Uterus (tissue), 2 donors: ENCODE measurements around the gene GCNT2.

Experiments
- CTCF ChIP-seq, 4 experiments: fragments of 200-600 bp in 2 of 4; fragments of 450-650 bp in 2 of 4; sonication (generic) in 2 of 4; IDR thresholded peaks; one replicate each; pipeline ENCODE4 v1.5.1; 2016 to 2019; ENCODE audit warnings: antibody characterized with exemption in 4 of 4, mild to moderate bottlenecking in 2 of 4, moderate library complexity in 1 of 4
- POLR2A ChIP-seq, 2 donors: fragments of 450-650 bp; IDR thresholded peaks; one replicate each; pipeline ENCODE4 v1.6.1; 2016; ENCODE audit warnings: antibody characterized with exemption in 2 of 2, mild to moderate bottlenecking in 1 of 2, moderate library complexity in 1 of 2

- TF ChIP-seq CTCF (IDR thresholded peaks at IDR 0.05) = no peak
- no peak for TF ChIP-seq POLR2A (IDR thresholded peaks at IDR 0.05)
Observed at GRCh38 chr6:10603219-10603618, 82.1 kb downstream of the GCNT2 start.
